HUDEP-2 (cell line): Measurements from ENCODE around the gene ANKRD12.

ENCODE experiments used
- DNase-seq, 76 experiments: peaks; one replicate each; lab custom pipeline; 2025; ENCODE audit not compliant: unreplicated experiment in 76 of 76; lab: John Stamatoyannopoulos, UW

The ANKRD12 gene

GRCh38 chr18:9178557-9178956, 42.0 kb downstream of the ANKRD12 start:
- no peak for DNase-seq

GRCh38 chr18:9181275-9181674, 44.7 kb downstream of the ANKRD12 start:
- no peak for DNase-seq

DNA sequence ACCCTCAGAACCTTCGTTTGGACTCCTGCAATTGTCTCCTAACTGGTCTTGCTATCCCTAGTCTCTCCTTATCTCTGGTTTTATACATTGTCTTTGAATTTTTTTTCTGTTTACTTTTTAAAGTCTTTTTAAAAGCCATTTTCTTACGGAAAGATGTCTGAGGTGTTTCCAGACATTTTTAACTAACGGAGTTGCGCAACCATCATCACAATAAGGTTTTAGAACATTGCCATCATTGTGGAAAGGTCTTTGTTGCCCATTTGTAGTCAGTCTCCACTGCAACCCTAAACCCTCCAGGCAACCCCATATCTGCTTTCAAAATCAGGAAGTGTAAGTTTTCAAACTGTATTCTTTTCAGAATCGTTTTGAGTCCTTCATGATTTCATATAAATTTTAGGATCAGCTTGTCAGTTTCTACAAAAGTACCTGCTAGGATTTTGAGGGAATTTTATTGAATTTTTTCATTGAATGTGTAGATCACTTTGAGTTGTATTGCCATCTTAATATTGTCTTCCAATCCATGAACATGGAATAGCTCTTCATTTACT, 46.3 kb downstream of the ANKRD12 start:
- DNase-seq = no peak

- no peak for DNase-seq
Observed at GRCh38 chr18:9184998-9185613, 48.5 kb downstream of the ANKRD12 start.

- DNase-seq = peak in 1 of 76 experiments; percentile 7
Observed at GRCh38 chr18:9188359-9189231, 52.0 kb downstream of the ANKRD12 start.

DNA sequence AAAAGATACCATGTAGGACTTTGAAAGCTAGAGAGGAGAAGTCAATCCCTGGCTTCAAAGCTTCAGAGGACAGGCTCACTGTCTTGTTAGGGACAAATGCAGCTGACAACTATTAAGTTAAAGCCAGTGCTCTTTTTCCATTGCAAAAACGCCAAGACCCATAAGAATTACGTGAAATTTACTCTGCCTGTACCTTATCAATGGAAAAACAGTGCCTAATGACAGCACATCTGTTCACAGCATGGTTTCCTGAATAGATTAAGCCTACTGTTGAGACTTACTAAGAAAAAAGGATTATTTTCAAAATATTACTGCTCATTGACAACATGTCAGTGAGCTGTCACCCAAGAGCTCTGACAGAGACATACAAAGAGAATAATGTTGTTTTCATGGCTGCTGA, 52.9 kb downstream of the ANKRD12 start:
- DNase-seq = peak in 3 of 76 experiments; percentile 0 to 51 (median 0)

DNA sequence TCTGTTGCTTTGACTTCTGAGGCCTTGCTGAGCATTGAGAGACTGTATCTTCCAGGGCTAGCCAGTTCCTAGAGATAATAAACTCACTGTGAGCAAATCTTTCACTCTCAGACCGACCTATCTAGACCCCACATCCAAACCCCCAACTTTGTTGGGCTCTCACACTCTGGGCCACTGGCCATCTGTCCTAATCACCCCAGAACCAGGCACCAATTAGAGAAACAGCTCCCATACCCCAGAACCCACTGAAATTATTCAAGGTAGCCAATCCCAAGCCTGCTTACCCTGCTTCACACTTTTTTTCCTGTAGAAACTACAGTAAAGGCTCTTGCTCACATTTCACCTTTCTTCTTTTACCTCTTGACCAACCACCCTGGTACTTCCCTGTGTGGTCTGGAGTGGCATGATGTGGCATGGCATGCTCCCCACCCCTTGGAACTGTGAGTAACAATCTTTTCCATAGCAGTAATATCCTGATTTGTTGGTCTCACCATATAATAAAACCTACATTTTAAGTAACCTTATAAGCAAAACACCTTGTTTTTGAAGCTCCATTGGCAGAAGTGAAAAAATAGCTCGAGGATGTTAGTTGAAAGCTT, 55.2 kb downstream of the ANKRD12 start:
- DNase-seq = peak in 50 of 76 experiments; percentile 1 to 83 (median 31)

- no peak for DNase-seq
Observed at GRCh38 chr18:9193031-9193430, 56.5 kb downstream of the ANKRD12 start.

GRCh38 chr18:9196568-9196967, 60.0 kb downstream of the ANKRD12 start:
- DNase-seq = no peak

DNA sequence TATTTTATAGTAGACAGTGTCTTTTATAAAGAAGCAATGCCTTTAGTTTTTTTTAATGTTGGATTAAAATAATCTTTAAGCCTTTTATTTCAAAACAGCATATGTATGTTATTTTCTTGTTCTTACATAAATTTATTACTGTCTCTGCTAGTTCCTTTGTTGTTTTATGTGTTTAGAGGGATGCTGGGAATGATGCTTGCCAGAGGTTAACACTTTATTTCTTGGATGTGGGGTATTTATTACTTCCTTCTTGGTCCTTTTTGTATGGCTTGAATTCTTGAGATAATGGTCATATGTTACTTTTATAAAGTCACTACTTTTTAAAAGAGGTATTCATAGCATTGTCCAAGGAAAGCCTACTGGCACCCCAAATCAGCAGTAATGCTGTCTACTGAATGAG, 63.1 kb downstream of the ANKRD12 start:
- no peak for DNase-seq

GRCh38 chr18:9201224-9201623, 64.6 kb downstream of the ANKRD12 start:
- no peak for DNase-seq

DNA sequence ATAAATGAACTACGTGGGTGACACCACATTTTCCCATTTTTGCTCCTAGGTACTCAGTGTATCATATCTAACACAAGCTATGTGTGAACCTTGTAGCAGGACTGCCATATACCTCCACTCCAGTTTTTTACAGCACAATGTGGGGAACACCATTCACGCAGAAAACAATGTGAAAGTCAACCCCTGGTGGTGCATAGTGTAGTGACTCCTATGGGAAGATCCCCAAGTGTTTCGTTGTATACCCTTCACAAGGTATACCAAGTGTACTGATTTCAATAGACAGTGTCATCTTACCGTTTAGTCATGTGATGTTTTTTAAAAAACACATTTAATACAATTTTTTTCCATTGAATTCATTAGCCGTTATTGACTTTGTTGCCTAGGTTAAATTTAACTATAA, 68.1 kb downstream of the ANKRD12 start:
- DNase-seq = no peak

DNA sequence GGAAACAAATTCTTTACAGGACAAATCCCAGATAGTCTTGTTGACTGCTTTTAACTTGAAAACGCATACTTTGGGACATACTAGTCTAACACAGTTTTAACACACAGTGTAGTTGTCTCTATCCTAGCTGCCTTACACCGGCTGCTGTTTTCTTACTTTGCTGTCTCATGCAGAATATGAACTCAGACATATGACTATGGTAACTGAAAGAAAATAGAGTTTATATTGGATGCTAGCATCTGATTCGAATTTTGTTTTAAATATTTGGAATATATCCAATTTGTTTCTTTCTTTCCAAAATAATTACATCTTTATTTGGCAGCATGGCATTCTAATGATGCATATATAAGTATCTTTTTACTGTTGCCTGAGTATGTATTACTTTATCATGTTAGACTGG, 69.8 kb downstream of the ANKRD12 start:
- no peak for DNase-seq

DNA sequence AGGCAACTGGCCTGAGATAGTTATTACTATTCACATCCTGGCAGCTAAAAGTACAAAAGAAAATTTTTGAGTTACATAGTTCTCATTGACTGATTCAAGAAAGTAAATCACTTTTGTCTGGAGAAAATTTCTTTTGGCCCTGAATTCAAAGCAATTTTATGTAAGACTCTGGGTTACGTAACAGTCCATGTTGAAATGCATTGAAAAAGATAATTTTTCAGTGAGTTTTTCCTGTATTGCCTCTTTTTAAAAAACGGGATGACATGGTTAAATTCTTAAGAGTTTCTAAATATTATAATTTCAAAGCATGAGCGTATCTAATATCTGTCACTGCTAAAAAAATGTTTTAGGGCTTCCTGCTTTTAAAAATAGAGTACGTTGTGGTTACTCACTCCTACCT, 72.7 kb downstream of the ANKRD12 start:
- no peak for DNase-seq

DNA sequence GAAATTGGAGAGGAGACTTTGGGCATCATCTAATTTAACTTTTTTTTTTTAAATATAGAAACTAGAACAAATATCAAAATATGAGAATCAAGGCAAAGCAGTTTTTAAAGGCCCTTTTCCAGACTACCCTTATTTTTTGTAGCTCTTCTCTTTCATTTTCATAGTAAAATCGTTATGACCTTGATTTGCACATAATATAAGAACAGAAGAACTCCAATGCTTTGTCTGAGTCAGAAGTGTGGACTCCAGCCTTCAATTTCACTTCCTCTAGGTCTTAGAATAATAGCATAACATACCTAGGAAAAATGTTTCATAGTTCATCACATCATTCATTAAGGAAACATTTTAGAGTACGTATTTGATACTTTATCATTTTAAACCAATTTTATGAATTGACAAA, 74.4 kb downstream of the ANKRD12 start:
- DNase-seq = no peak

- no peak for DNase-seq
Observed at GRCh38 chr18:9211955-9212354, 75.4 kb downstream of the ANKRD12 start.

GRCh38 chr18:9215221-9215933, 78.8 kb downstream of the ANKRD12 start:
- DNase-seq = no peak

DNA sequence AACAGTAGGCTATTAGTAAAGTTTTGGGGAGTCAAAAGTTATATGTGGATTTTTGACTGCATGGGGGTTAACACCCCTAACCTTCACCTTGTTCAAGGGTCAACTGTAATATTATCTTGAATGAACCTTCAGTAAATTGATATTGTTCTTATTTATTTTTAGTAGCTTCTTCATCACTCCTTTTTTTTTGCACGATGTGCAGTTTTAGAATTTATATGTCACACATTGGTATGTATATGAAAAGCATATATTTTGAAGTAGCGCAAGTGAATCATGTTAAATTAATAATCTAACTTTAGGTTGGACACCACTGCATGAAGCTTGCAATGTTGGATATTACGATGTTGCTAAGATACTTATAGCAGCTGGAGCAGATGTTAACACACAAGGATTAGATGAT, 79.9 kb downstream of the ANKRD12 start:
- no peak for DNase-seq

DNA sequence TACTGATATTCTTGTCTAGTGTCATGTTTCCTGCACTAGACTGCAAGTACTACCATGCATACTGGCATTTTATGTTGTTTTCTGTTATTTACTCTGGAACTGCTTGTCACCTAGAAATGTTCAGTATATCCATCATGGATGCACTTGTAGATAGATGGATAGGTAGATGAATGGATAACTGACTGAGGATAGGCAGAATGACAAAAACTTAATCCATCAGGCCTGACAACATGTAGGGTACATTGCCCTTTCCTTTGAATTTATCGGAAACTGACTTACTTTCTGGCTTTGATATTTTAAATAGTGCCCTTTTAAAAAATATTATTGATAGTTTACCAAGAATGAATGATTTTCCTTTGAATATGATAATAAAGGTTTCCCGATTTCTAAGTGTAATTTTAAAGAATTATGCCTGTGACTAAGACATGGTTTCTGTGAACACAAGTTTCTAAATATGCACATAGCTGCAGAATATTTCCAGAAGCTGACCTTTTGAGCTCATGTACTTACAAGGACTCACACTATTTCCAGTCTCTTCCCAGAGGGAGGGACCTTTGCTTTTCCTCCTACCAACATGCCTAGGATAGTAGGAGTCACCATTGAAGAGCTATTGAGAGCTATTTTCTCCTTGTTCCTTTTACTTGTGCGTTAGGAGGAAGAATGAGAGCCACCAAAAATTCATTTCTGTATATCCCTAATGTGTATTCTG, 81.3 kb downstream of the ANKRD12 start:
- DNase-seq = no peak

GRCh38 chr18:9221040-9221439, 84.5 kb downstream of the ANKRD12 start:
- DNase-seq = no peak
